PC-3 (cell line): Measurements from ENCODE around the gene CIZ1. TPM values are rescaled to one million over a fixed set of nuclear protein-coding genes. Genes with fewer than 3 reads are reported as not detected.

Experiments used
- ATAC-seq: fragments of 200-7000 bp; cut with Tn5 transposase; 2 replicates; pipeline ENCODE4 v1.9.1; 2020; ENCODE audit warnings: mild to moderate bottlenecking, moderate library complexity
- BruUV-seq: library from RNA; stranded (reverse); fragments of 400-500 nt; replicated peaks from 2 replicates; lab custom pipeline; 2021; lab: Mats Ljungman, UMichigan
- CTCF ChIA-PET: fragments of 300-600 bp; sonication (Branson Sonifier 250); formaldehyde crosslinking; loops from one replicate; lab custom pipeline; 2022; ENCODE audit warnings: antibody characterized with exemption; lab: Charles Lee
- POLR2A ChIA-PET: fragments of 300-600 bp; sonication (Branson Sonifier 250); formaldehyde crosslinking; loops from one replicate; lab custom pipeline; 2022; ENCODE audit warnings: antibody characterized with exemption; ENCODE audit not compliant: unreplicated experiment; lab: Charles Lee
- DNase-seq: peaks from one replicate; pipeline ENCODE4 v3.0.0-alpha.2; 2015
- H2AFZ ChIP-seq: fragments of 300-600 bp; sonication (generic); 2 replicates; pipeline ENCODE4 v1.6.0; 2016; ENCODE audit warnings: antibody characterized with exemption, low read length
- H3F3A ChIP-seq: fragments of 300-600 bp; sonication (generic); one replicate; pipeline ENCODE4 v1.6.0; 2017; ENCODE audit warnings: antibody characterized with exemption, low read length, control low read depth, mild to moderate bottlenecking; ENCODE audit not compliant: unreplicated experiment
- H3K27ac ChIP-seq: fragments of 300-600 bp; sonication (generic); 2 replicates; pipeline ENCODE4 v1.5.1; 2016; ENCODE audit warnings: mild to moderate bottlenecking, low read length
- H3K27me3 ChIP-seq: fragments of 300-600 bp; sonication (generic); 2 replicates; pipeline ENCODE4 v1.6.1; 2016; ENCODE audit warnings: low read length, mixed read lengths
- H3K36me3 ChIP-seq: fragments of 300-600 bp; sonication (generic); 2 replicates; pipeline ENCODE4 v1.6.1; 2016; ENCODE audit warnings: low read depth, mixed run types, low read length, mixed read lengths
- H3K4me1 ChIP-seq: fragments of 300-600 bp; sonication (generic); 2 replicates; pipeline ENCODE4 v1.5.1; 2016; ENCODE audit warnings: low read length; ENCODE audit not compliant: insufficient read depth
- H3K4me2 ChIP-seq: fragments of 300-600 bp; sonication (generic); 2 replicates; pipeline ENCODE4 v1.6.0; 2016; ENCODE audit warnings: low read length
- H3K4me3 ChIP-seq: fragments of 300-600 bp; sonication (generic); 2 replicates; pipeline ENCODE4 v1.5.1; 2016; ENCODE audit warnings: mild to moderate bottlenecking, low read length, mixed read lengths
- H3K79me2 ChIP-seq: fragments of 300-600 bp; sonication (generic); 2 replicates; pipeline ENCODE4 v1.6.1; 2017; ENCODE audit warnings: low read length, mixed read lengths
- H3K9ac ChIP-seq: fragments of 300-600 bp; sonication (generic); 2 replicates; pipeline ENCODE4 v1.6.0; 2016; ENCODE audit warnings: mild to moderate bottlenecking, low read length
- H3K9me2 ChIP-seq: fragments of 300-600 bp; sonication (generic); replicated peaks from 2 replicates; pipeline ENCODE4 v1.6.1; 2016; ENCODE audit warnings: mixed run types, low read length, mixed read lengths
- H3K9me3 ChIP-seq: fragments of 300-600 bp; sonication (generic); 2 replicates; pipeline ENCODE4 v1.6.1; 2016; ENCODE audit warnings: low read length, mixed read lengths
- H4K20me1 ChIP-seq: fragments of 300-600 bp; sonication (generic); 2 replicates; pipeline ENCODE4 v1.6.1; 2016; ENCODE audit warnings: low read length, mixed read lengths
- CTCF ChIP-seq: fragments of 300-600 bp; sonication (generic); conservative IDR thresholded peaks from 2 replicates; pipeline ENCODE4 v1.5.1; 2017; ENCODE audit warnings: antibody characterized with exemption, low read depth, mild to moderate bottlenecking, low read length
- EZH2 ChIP-seq: fragments of 300-600 bp; sonication (generic); IDR thresholded peaks from one replicate; pipeline ENCODE4 v1.6.1; 2017; ENCODE audit warnings: antibody characterized with exemption, mild to moderate bottlenecking, low read length; ENCODE audit not compliant: unreplicated experiment
- EZH2phosphoT487 ChIP-seq: fragments of 300-600 bp; sonication (generic); IDR thresholded peaks from 2 replicates; pipeline ENCODE4 v1.6.1; 2018; ENCODE audit warnings: mild to moderate bottlenecking, antibody characterized with exemption, low read length, borderline replicate concordance
- intact Hi-C: fragments of 100-400 bp; cut with micrococcal nuclease; formaldehyde crosslinking; loops from 2 replicates; pipeline ENCODE4 v1.9.0; 2023
- total RNA-seq: library from RNA; depleted of rRNA; stranded (reverse); fragments of >200 nt; gene quantifications from 2 replicates; pipeline ENCODE4 v1.2.3, GENCODE V29; 2014

The CIZ1 gene
- total RNA-seq, 1 experiment from 2014 or later, result 46.1 TPM

- ATAC-seq, result no peak
- intact Hi-C loops, result loop anchor here (5.0 kb wide), 1 partner anchor 37 kb away; the partner anchor contains the start of gene BBLN
- peak overlapping the region; percentile 94; the same call in 1 of the 2 replicates for H3K4me2 ChIP-seq
Observed at GRCh38 chr9:128124873-128125579, 66.3 kb downstream of the CIZ1 start.

GRCh38 chr9:128124451-128124850, 66.9 kb downstream of the CIZ1 start:
- peaks cover 37% of the 10 kb centered on the region for H3K79me2 ChIP-seq
- H3K4me1 ChIP-seq, result peaks cover 10% of the 10 kb centered on the region; the same call in 1 of the 2 replicates
- H3F3A ChIP-seq, result no peaks in the 10 kb centered on the region
- H3K27me3 ChIP-seq, result no peaks in the 10 kb centered on the region
- no peak for TF ChIP-seq EZH2phosphoT487
- no peak for TF ChIP-seq EZH2
- no peak for TF ChIP-seq CTCF
- no peaks in the 10 kb centered on the region for H3K9me2 ChIP-seq
- no peak overlapping the region for H2AFZ ChIP-seq
- no peaks in the 10 kb centered on the region for H3K9me3 ChIP-seq
- H3K27ac ChIP-seq, result no peak overlapping the region
- CTCF ChIA-PET, result interaction anchor here (0.6 kb wide), 2 partner anchors 58 to 158 kb away, joined by 3 read pairs; no protein-coding TSS in a partner anchor
- no peaks in the 10 kb centered on the region for H4K20me1 ChIP-seq
- no peak for DNase-seq
- peaks cover 8% of the 10 kb centered on the region; the same call in 1 of the 2 replicates for H3K36me3 ChIP-seq
- BruUV-seq, result no TSS peak
- no peak for ATAC-seq
- no peak overlapping the region for H3K9ac ChIP-seq
- POLR2A ChIA-PET, result no interaction called here
- no peak overlapping the region for H3K4me3 ChIP-seq
- no peak overlapping the region for H3K4me2 ChIP-seq
- intact Hi-C loops, result no loop called here

More at GRCh38 chr9:128124873-128125579, 66.3 kb downstream of the CIZ1 start:
- Histone ChIP-seq H3K4me3 (no peak overlapping the region), H3K9me3 (no peaks in the 10 kb centered on the region), H3K4me1 (peaks cover 10% of the 10 kb centered on the region; the same call in 1 of the 2 replicates), H3K9ac (no peak overlapping the region), H3K9me2 (no peaks in the 10 kb centered on the region), H3K79me2 (peaks cover 37% of the 10 kb centered on the region), H3K27ac (no peak overlapping the region), H3K36me3 (peaks cover 8% of the 10 kb centered on the region; the same call in 1 of the 2 replicates), H3F3A (no peaks in the 10 kb centered on the region), H2AFZ (no peak overlapping the region), H4K20me1 (no peaks in the 10 kb centered on the region), H3K27me3 (no peaks in the 10 kb centered on the region)
- no TSS peak for BruUV-seq
- POLR2A ChIA-PET, result no interaction called here
- no peak for TF ChIP-seq EZH2
- TF ChIP-seq CTCF, result peak; percentile 73
- no peak for TF ChIP-seq EZH2phosphoT487
- DNase-seq, result peak; percentile 57
- CTCF ChIA-PET, result interaction anchor here (0.6 kb wide), 2 partner anchors 58 to 157 kb away, joined by 3 read pairs; no protein-coding TSS in a partner anchor
